B cell (primary cell): ENCODE measurements around the gene SUZ12. TPM values are rescaled to one million over a fixed set of nuclear protein-coding genes. Genes with fewer than 3 reads are reported as not detected.
A peak's percentile ranks its signal among the peaks of the same experiment; 100 is the strongest.

Experiments
- ATAC-seq: fragments of 200-7000 bp; cut with Tn5 transposase; one replicate; pipeline ENCODE4 v1.10.0; 2021; ENCODE audit warnings: low read depth, mild to moderate bottlenecking, moderate number of reproducible peaks, moderate library complexity
- CTCF ChIA-PET: fragments of 350-600 bp; sonication (Branson Sonifier 250); formaldehyde crosslinking; loops from one replicate; lab custom pipeline; 2021; ENCODE audit warnings: antibody characterized with exemption, inconsistent platforms; lab: Charles Lee
- POLR2A ChIA-PET: fragments of 350-600 bp; sonication (Branson Sonifier 250); formaldehyde crosslinking; loops from one replicate; lab custom pipeline; 2021; ENCODE audit warnings: antibody characterized with exemption; lab: Charles Lee
- DNase-seq: peaks from one replicate; pipeline ENCODE4 v3.0.0; 2013
- H2AFZ ChIP-seq: 2 replicates; pipeline ENCODE4 v1.6.1; 2012; ENCODE audit warnings: mild to moderate bottlenecking, low read depth, low read length; ENCODE audit not compliant: insufficient read depth, poor library complexity, severe bottlenecking
- H3K27ac ChIP-seq, 2 donors: 1 replicate in 1 of 2; 2 replicates in 1 of 2; pipeline ENCODE4 v1.5.1; 2012 to 2013; ENCODE audit warnings: low read length in 2 of 2, mild to moderate bottlenecking in 2 of 2, moderate library complexity in 1 of 2
- H3K27me3 ChIP-seq, 4 experiments: fragments of 200-600 bp in 1 of 4; sonication (generic) in 1 of 4; replicated peaks in 1 of 4; 1 replicate in 2 of 4; 2 replicates in 2 of 4; pipeline versions ENCODE4 v1.6.1 to v1.7.0; 2013 to 2016; ENCODE audit warnings: low read length in 3 of 4, mild to moderate bottlenecking in 2 of 4, mixed read lengths in 1 of 4, moderate library complexity in 1 of 4; ENCODE audit not compliant: insufficient read depth in 4 of 4, control insufficient read depth in 3 of 4; ENCODE audit errors: control extremely low read depth in 1 of 4
- H3K36me3 ChIP-seq, 2 experiments: replicated peaks in 1 of 2; 1 replicate in 1 of 2; 2 replicates in 1 of 2; pipeline versions ENCODE4 v1.6.1 to v1.7.1; 2013; ENCODE audit warnings: low read length in 1 of 2; ENCODE audit not compliant: insufficient read depth in 2 of 2, control insufficient read depth in 1 of 2; ENCODE audit errors: control extremely low read depth in 1 of 2, extremely low read depth in 1 of 2
- H3K4me1 ChIP-seq, 2 donors: fragments of 200-600 bp in 1 of 2; sonication (generic) in 1 of 2; 1 replicate in 1 of 2; 2 replicates in 1 of 2; pipeline versions ENCODE4 v1.5.1 to v1.6.1; 2013 to 2017; ENCODE audit warnings: low read length in 2 of 2; ENCODE audit not compliant: control insufficient read depth in 2 of 2, insufficient read depth in 2 of 2
- H3K4me2 ChIP-seq: replicated peaks from 2 replicates; pipeline ENCODE3; 2012; ENCODE audit warnings: mild to moderate bottlenecking, low read depth, low read length; ENCODE audit not compliant: poor library complexity, severe bottlenecking
- H3K4me3 ChIP-seq, 5 experiments: fragments of 200-600 bp in 1 of 5; sonication (generic) in 1 of 5; 1 replicate in 3 of 5; 2 replicates in 2 of 5; pipeline versions ENCODE4 v1.5.1 to v1.7.0; 2011 to 2016; ENCODE audit warnings: low read length in 4 of 5, mild to moderate bottlenecking in 4 of 5, low read depth in 2 of 5, control low read depth in 1 of 5, moderate library complexity in 1 of 5; ENCODE audit not compliant: insufficient read depth in 1 of 5; ENCODE audit errors: control extremely low read depth in 1 of 5, extremely low read depth in 1 of 5
- H3K79me2 ChIP-seq: fragments of 200-600 bp; sonication (generic); one replicate; pipeline ENCODE4 v1.6.0; 2016; ENCODE audit warnings: low read length; ENCODE audit not compliant: control insufficient read depth, insufficient read depth
- H3K9ac ChIP-seq: fragments of 200-600 bp; sonication (generic); 2 replicates; pipeline ENCODE4 v1.6.1; 2017; ENCODE audit warnings: mild to moderate bottlenecking, low read length, moderate library complexity
- H3K9me3 ChIP-seq, 3 donors: one replicate each; pipeline versions ENCODE4 v1.6.1 to v1.7.1; 2013; ENCODE audit warnings: low read length in 2 of 3; ENCODE audit not compliant: control insufficient read depth in 2 of 3, insufficient read depth in 1 of 3; ENCODE audit errors: control extremely low read depth in 1 of 3
- H4K20me1 ChIP-seq: 2 replicates; pipeline ENCODE4 v1.6.0; 2012; ENCODE audit warnings: mild to moderate bottlenecking, low read length; ENCODE audit not compliant: insufficient read depth, control insufficient read depth, poor library complexity, severe bottlenecking
- H3K27ac Mint-ChIP-seq: one replicate; pipeline ENCODE4 v1.8.0; 2021; ENCODE audit warnings: mixed read lengths
- H3K27me3 Mint-ChIP-seq: one replicate; pipeline ENCODE4 v1.8.0; 2021; ENCODE audit warnings: mixed read lengths
- H3K4me1 Mint-ChIP-seq: one replicate; pipeline ENCODE4 v1.8.0; 2021; ENCODE audit warnings: mixed read lengths
- H3K4me3 Mint-ChIP-seq: one replicate; pipeline ENCODE4 v1.8.0; 2021; ENCODE audit warnings: mixed read lengths
- H3K9me3 Mint-ChIP-seq: one replicate; pipeline ENCODE4 v1.8.0; 2022; ENCODE audit warnings: mixed read lengths; ENCODE audit not compliant: insufficient read depth
- EZH2 ChIP-seq: IDR thresholded peaks from 2 replicates; pipeline ENCODE4 v1.6.1; 2012; ENCODE audit warnings: borderline replicate concordance, low read depth, mild to moderate bottlenecking, moderate library complexity, low read length; ENCODE audit not compliant: insufficient read depth, poor library complexity, severe bottlenecking
- WGBS: methylation state at CpG from one replicate; pipeline ENCODE4 v1.1.5; 2013; ENCODE audit warnings: missing lambda C conversion rate; ENCODE audit not compliant: insufficient coverage; 5-methylcytosine and 5-hydroxymethylcytosine counted together
- intact Hi-C: fragments of 100-400 bp; cut with micrococcal nuclease; formaldehyde crosslinking; loops from one replicate; pipeline ENCODE4 v1.10.0; 2022
- polyA plus RNA-seq: library from polyadenylated mRNA; depleted of rRNA; stranded (reverse); fragments of >200 nt; gene quantifications from 2 replicates; pipeline ENCODE4 v1.2.3, GENCODE V29; 2012
- total RNA-seq, 2 donors: library from RNA; stranded (reverse); fragments of 120-200 nt in 1 of 2; gene quantifications; 1 replicate in 1 of 2; 2 replicates in 1 of 2; pipeline versions ENCODE4 v1.2.3 to v1.2.4, GENCODE V29; 2013 to 2022
- TF ChIP-seq, protein P1 (sequence below): fragments of 200-600 bp; IDR thresholded peaks from one replicate; pipeline ENCODE4 v1.8.0; 2022; ENCODE audit warnings: antibody characterized with exemption, mild to moderate bottlenecking

The SUZ12 gene
- total and polyA plus RNA-seq, 2 donors (not counting 1 experiment from before 2014, with no cell fraction given) = 13.2 to 34.6 TPM

GRCh38 chr17:31900877-31901276 lies 35.9 kb upstream of the SUZ12 start:
- peak overlapping the region; percentile 47 to 78 for H3K27ac ChIP-seq
- H2AFZ ChIP-seq = peak overlapping the region; percentile 91
- Mint-ChIP-seq H3K9me3 (no peaks in the 10 kb centered on the region), H3K4me1 (peaks cover 5% of the 10 kb centered on the region), H3K4me3 (no peak overlapping the region), H3K27ac (no peak overlapping the region), H3K27me3 (no peaks in the 10 kb centered on the region)
- H3K4me2 ChIP-seq = peak overlapping the region; percentile 76
- ATAC-seq = no peak
- H4K20me1 ChIP-seq = peaks cover 27% of the 10 kb centered on the region
- WGBS = 9% methylated on average over 4 of the region's 5 CpGs
- no peak for TF ChIP-seq EZH2
- TF ChIP-seq, protein P1, sequence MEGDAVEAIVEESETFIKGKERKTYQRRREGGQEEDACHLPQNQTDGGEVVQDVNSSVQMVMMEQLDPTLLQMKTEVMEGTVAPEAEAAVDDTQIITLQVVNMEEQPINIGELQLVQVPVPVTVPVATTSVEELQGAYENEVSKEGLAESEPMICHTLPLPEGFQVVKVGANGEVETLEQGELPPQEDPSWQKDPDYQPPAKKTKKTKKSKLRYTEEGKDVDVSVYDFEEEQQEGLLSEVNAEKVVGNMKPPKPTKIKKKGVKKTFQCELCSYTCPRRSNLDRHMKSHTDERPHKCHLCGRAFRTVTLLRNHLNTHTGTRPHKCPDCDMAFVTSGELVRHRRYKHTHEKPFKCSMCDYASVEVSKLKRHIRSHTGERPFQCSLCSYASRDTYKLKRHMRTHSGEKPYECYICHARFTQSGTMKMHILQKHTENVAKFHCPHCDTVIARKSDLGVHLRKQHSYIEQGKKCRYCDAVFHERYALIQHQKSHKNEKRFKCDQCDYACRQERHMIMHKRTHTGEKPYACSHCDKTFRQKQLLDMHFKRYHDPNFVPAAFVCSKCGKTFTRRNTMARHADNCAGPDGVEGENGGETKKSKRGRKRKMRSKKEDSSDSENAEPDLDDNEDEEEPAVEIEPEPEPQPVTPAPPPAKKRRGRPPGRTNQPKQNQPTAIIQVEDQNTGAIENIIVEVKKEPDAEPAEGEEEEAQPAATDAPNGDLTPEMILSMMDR = no peak
- H3K4me1 ChIP-seq = peaks cover 6 to 10% of the 10 kb centered on the region in 2 donors
- DNase-seq = no peak
- no peaks in the 10 kb centered on the region for H3K27me3 ChIP-seq
- intact Hi-C loops = loop anchor here (1.0 to 2.0 kb wide), 6 partner anchors 12 to 343 kb away; partner anchors contain the start of gene COPRS
- H3K9me3 ChIP-seq = no peaks in the 10 kb centered on the region
- H3K9ac ChIP-seq = peak overlapping the region; percentile 83
- peak overlapping the region; percentile 76 to 95 (median 90) for H3K4me3 ChIP-seq
- POLR2A ChIA-PET = interaction anchor here (0.6 to 1.8 kb wide), 7 partner anchors 11 to 365 kb away, joined by 3 to 12 read pairs (median 3); partner anchors contain the start of genes COPRS and SUZ12
- H3K79me2 ChIP-seq = peaks cover 56% of the 10 kb centered on the region
- CTCF ChIA-PET = interaction anchor here (1.0 to 3.2 kb wide), 14 partner anchors 11 to 511 kb away, joined by 3 to 53 read pairs (median 4); partner anchors contain the start of gene LRRC37B
- peaks cover 0 to 35% of the 10 kb centered on the region in 2 experiments for H3K36me3 ChIP-seq

DNA sequence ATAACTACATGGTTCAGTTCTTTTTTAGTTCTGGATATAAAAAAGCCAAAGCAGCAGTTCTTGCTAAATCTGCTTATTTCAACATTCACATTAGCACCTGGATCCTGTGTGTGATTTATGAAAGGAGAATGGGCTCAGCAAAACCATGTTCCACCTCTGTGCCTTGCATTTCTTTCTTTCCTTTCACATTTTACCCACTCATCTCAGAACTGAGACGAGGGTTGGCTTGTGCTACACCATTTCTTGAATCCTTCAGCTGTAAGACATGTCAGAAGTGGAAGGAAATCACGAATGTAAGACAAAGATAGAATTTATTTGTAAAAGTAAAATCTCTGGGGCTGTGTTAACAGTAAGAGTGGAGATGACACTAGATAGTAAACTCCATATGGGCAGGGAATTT lies 34.1 kb upstream of the SUZ12 start:
- no CpG with 5 or more reads among the region's 2 CpGs for WGBS
- Histone ChIP-seq H3K79me2 (peaks cover 38% of the 10 kb centered on the region), H3K4me1 (peaks cover 6 to 10% of the 10 kb centered on the region in 2 donors), H3K4me2 (no peak overlapping the region), H3K9me3 (no peaks in the 10 kb centered on the region), H3K36me3 (peaks cover 0 to 19% of the 10 kb centered on the region in 2 experiments), H3K4me3 (no peak overlapping the region), H3K27me3 (no peaks in the 10 kb centered on the region), H2AFZ (peak overlapping the region; percentile 49), H3K27ac (no peak overlapping the region), H3K9ac (no peak overlapping the region), H4K20me1 (peaks cover 22% of the 10 kb centered on the region)
- Mint-ChIP-seq H3K4me1 (peaks cover 5% of the 10 kb centered on the region), H3K9me3 (no peaks in the 10 kb centered on the region), H3K27ac (no peak overlapping the region), H3K27me3 (peaks cover 8% of the 10 kb centered on the region), H3K4me3 (no peak overlapping the region)
- DNase-seq (no peak), ATAC-seq (no peak)
- TF ChIP-seq, protein P1 = no peak
- TF ChIP-seq EZH2 = no peak
- intact Hi-C loops = no loop called here
- CTCF ChIA-PET = interaction anchor here (0.8 to 3.2 kb wide), 5 partner anchors 13 to 378 kb away, joined by 3 to 53 read pairs (median 4); no protein-coding TSS in a partner anchor
- POLR2A ChIA-PET = no interaction called here
